GM06990 (cell line): ENCODE results near the gene GTPBP4.
"Not testable (repeated sequence)": the region's sequence is repeated elsewhere in the genome, so short reads cannot be mapped to it uniquely, and the experiment has no call there.

Experiments used
- DNase-seq: peaks from one replicate; pipeline ENCODE4 v3.0.0-alpha.2; 2011; ENCODE audit not compliant: insufficient read length; ENCODE audit errors: extremely low read depth
- H3K27me3 ChIP-seq: replicated peaks from 2 replicates; pipeline ENCODE4 v1.6.0; 2011; ENCODE audit warnings: low read length; ENCODE audit not compliant: control insufficient read depth, insufficient read depth
- H3K36me3 ChIP-seq: 2 replicates; pipeline ENCODE4 v1.5.1; 2011; ENCODE audit warnings: low read length; ENCODE audit not compliant: control insufficient read depth, insufficient read depth
- H3K4me3 ChIP-seq: replicated peaks from 2 replicates; pipeline ENCODE4 v1.5.1; 2011; ENCODE audit warnings: low read depth, mild to moderate bottlenecking, control low read depth, low read length
- TF ChIP-seq, protein P1 (sequence below): IDR thresholded peaks from 2 replicates; pipeline ENCODE4 v1.5.1; 2011; ENCODE audit warnings: low read length, control low read depth, mild to moderate bottlenecking, inconsistent platforms; ENCODE audit not compliant: insufficient read depth, poor library complexity, severe bottlenecking

The GTPBP4 gene

DNA sequence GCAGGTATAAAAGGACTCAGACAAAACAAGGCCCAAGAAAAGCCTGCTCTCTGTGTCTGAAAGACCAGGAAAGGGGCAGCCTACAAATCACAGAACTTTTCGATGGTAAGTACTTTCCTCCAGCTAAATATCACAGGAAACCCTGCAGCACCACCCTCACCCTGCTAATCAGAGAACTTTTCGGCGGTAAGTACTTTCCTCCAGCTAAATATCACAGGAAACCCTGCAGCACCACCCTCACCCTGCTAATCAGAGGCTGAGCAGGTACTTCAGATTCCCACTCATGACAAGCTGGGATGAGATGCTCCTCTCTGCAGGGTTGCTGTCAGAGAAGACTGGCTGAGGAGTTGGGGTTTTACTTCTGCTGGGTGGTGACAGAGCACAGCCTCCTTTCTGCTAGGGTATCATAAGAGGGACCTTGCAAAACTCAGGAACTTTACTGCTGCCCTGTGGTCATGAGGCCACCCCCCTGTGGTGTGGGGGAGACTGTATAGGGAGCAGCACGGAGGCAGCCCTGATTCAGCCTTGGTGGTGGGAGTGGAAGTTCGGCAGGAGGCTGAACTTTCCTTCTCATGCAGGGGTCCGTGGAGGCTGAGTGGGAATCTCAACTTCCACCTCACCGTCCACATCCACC is 75.1 kb downstream of the GTPBP4 start:
- TF ChIP-seq, protein P1, sequence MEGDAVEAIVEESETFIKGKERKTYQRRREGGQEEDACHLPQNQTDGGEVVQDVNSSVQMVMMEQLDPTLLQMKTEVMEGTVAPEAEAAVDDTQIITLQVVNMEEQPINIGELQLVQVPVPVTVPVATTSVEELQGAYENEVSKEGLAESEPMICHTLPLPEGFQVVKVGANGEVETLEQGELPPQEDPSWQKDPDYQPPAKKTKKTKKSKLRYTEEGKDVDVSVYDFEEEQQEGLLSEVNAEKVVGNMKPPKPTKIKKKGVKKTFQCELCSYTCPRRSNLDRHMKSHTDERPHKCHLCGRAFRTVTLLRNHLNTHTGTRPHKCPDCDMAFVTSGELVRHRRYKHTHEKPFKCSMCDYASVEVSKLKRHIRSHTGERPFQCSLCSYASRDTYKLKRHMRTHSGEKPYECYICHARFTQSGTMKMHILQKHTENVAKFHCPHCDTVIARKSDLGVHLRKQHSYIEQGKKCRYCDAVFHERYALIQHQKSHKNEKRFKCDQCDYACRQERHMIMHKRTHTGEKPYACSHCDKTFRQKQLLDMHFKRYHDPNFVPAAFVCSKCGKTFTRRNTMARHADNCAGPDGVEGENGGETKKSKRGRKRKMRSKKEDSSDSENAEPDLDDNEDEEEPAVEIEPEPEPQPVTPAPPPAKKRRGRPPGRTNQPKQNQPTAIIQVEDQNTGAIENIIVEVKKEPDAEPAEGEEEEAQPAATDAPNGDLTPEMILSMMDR = no peak
- Histone ChIP-seq H3K36me3 (peaks cover 3% of the 10 kb centered on the region), H3K27me3 (no peaks in the 10 kb centered on the region), H3K4me3 (no peak overlapping the region)
- DNase-seq = no peak

DNA sequence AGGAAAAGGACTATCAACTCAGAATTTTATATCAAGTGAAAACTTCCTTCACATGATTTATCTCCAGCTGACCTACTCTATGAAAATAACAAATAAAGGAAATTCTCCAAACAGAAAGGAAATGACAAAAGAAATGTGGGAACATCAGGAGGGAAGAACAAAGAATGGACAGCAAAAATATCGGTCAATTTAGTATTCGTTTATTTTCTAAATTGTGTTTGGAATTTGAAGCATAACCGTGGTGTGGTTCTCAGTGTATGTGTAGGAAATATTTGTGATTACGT is 76.7 kb downstream of the GTPBP4 start:
- Histone ChIP-seq H3K27me3 (no peaks in the 10 kb centered on the region), H3K4me3 (no peak overlapping the region), H3K36me3 (peaks cover 3% of the 10 kb centered on the region)
- DNase-seq = no peak
- TF ChIP-seq, protein P1 = no peak

DNA sequence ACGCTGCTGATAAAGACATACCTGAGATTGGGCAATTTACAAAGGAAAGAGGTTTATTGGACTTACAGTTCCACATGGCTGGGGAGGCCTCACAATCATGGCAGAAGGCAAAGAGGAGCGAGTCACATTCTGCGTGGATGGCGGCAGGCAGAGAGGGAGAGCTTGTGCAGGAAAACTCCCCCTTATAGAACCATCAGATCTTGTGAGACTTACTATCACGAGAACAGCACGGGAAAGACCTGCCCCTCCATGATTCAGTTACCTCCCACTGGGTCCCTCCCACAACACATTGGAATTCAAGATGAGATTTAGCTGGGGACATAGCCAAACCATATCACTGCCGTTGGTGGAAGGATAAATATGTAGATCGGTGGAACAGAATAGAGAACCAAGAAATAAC is 78.5 kb downstream of the GTPBP4 start:
- not testable (repeated sequence) for H3K4me3 ChIP-seq, H3K27me3 ChIP-seq, DNase-seq, H3K36me3 ChIP-seq

DNA sequence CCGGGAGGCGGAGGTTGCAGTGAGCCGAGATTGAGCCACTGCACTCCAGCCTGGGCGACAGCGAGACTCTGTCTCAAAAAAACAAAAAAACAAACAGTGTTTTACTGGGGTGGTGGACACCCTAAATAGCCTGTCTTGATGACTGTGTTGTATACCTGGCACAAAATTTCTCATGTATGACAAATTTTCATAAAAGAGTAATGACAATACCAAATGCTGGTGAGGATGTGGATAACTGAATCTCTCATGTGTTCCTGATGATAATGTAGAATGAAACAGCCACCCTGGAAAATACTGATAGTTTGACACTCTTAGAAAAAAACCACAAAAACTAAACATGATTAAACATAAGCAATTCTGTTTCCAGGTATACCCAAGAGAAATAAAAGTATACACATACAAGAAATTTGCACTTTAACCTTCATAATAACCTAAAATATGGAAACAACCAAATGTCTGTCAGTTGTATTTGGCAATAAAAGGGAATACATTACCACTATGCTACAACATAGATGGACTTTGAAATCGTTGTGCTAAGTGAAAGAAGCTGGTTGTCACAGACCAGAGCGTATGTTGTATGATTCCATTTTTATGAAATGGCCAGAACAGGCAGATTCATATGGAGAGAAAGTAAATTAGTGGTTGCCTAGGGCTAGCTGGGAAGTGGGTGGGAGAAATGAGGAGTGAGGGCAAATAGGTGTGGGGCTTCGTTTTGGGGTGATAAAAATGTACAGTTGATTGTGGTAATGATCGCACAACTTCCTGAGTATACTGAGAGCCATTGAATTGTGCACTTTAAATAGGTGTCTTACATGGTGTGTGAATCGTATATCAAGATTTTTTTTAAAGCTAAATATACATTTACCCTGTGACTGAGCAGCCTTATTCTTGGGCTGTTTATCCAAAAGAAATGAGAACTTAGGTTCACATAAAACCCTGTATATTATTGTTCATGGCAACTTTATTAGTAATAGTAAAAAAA is 80.4 kb downstream of the GTPBP4 start:
- no peaks in the 10 kb centered on the region for H3K27me3 ChIP-seq
- H3K36me3 ChIP-seq = peaks cover 2% of the 10 kb centered on the region
- DNase-seq = no peak
- TF ChIP-seq, protein P1 = no peak
- H3K4me3 ChIP-seq = no peak overlapping the region
